HG02571 (cell line): ENCODE measurements around the gene ZNF492.
"Not testable (repeated sequence)": the region's sequence is repeated elsewhere in the genome, so short reads cannot be mapped to it uniquely, and the experiment has no call there.

Source experiments
- ATAC-seq: cut with Tn5 transposase; IDR thresholded peaks from one replicate; pipeline ENCODE4 v1.9.1; 2021; ENCODE audit warnings: mild to moderate bottlenecking, moderate library complexity; ENCODE audit not compliant: unreplicated experiment

ZNF492 gene

GRCh38 chr19:22633706-22634449, at the start of gene ZNF492:
ZNF492 (plus strand) TSS chr19:22634324; CDS start chr19:22653400, 19,076 bp downstream.
- ATAC-seq: not testable (repeated sequence)

- no peak for ATAC-seq
Observed at GRCh38 chr19:22595422-22595821, 38.7 kb upstream of the ZNF492 start.

- no peak for ATAC-seq
Observed at GRCh38 chr19:22595918-22596341, 38.2 kb upstream of the ZNF492 start.

- no peak for ATAC-seq
Observed at GRCh38 chr19:22600690-22601648, 33.2 kb upstream of the ZNF492 start.

GRCh38 chr19:22601906-22602630, 32.1 kb upstream of the ZNF492 start:
- ATAC-seq: no peak

GRCh38 chr19:22602631-22603272, 31.4 kb upstream of the ZNF492 start:
- no peak for ATAC-seq

GRCh38 chr19:22603518-22604440, 30.3 kb upstream of the ZNF492 start:
- ATAC-seq: no peak

- no peak for ATAC-seq
Observed at GRCh38 chr19:22604571-22605274, 29.4 kb upstream of the ZNF492 start.

GRCh38 chr19:22605275-22606211, 28.6 kb upstream of the ZNF492 start:
- ATAC-seq: no peak

GRCh38 chr19:22606212-22606553, 27.9 kb upstream of the ZNF492 start:
- no peak for ATAC-seq

- ATAC-seq: no peak
Observed at GRCh38 chr19:22606954-22607652, 27.0 kb upstream of the ZNF492 start.

GRCh38 chr19:22607653-22608430, 26.3 kb upstream of the ZNF492 start:
- ATAC-seq: no peak

- no peak for ATAC-seq
Observed at GRCh38 chr19:22608441-22608840, 25.7 kb upstream of the ZNF492 start.

GRCh38 chr19:22609630-22610029, 24.5 kb upstream of the ZNF492 start:
- ATAC-seq: no peak

- ATAC-seq: no peak
Observed at GRCh38 chr19:22610121-22610520, 24.0 kb upstream of the ZNF492 start.

- no peak for ATAC-seq
Observed at GRCh38 chr19:22612316-22612715, 21.8 kb upstream of the ZNF492 start.

GRCh38 chr19:22616659-22617058, 17.5 kb upstream of the ZNF492 start:
- ATAC-seq: no peak
